AG09309 (cell line): ENCODE results near the gene DHX29.
A peak's percentile ranks its signal among the peaks of the same experiment; 100 is the strongest.

ENCODE experiments used
- DNase-seq: peaks from one replicate; pipeline ENCODE4 v3.0.0-alpha.2; 2010; ENCODE audit warnings: low read depth
- H3K4me3 ChIP-seq: 2 replicates; pipeline ENCODE4 v1.5.1; 2011; ENCODE audit warnings: mild to moderate bottlenecking, low read depth, low read length, moderate library complexity; ENCODE audit not compliant: control insufficient read depth
- CTCF ChIP-seq: IDR thresholded peaks from 2 replicates; pipeline ENCODE4 v1.5.1; 2011; ENCODE audit warnings: mild to moderate bottlenecking, low read depth, low read length, inconsistent platforms; ENCODE audit not compliant: insufficient read depth, control insufficient read depth; ENCODE audit errors: missing control alignments

DHX29 gene

GRCh38 chr5:55227664-55228430, 79.6 kb downstream of the DHX29 start:
- no peak for TF ChIP-seq CTCF
- peak overlapping the region; percentile 47 for H3K4me3 ChIP-seq
- no peak for DNase-seq

- no peak for DNase-seq
Observed at GRCh38 chr5:55226934-55227663, 80.4 kb downstream of the DHX29 start, which contains the start of gene MCIDAS. TSS of gene MCIDAS (minus strand) at chr5:55227315. CDS start at chr5:55227138, 177 bp downstream.

GRCh38 chr5:55226027-55226933, 81.2 kb downstream of the DHX29 start:
- H3K4me3 ChIP-seq: peak overlapping the region; percentile 47
- no peak for DNase-seq
- peak; percentile 74 for TF ChIP-seq CTCF

More at GRCh38 chr5:55226934-55227663, 80.4 kb downstream of the DHX29 start, which contains the start of gene MCIDAS:
- peak within 1 kb of the TSS; percentile 47 for H3K4me3 ChIP-seq
- TF ChIP-seq CTCF: peak; percentile 14

GRCh38 chr5:55225346-55225745, 82.1 kb downstream of the DHX29 start:
- H3K4me3 ChIP-seq: no peak overlapping the region
- TF ChIP-seq CTCF: no peak
- DNase-seq: no peak

- no peak for DNase-seq
- TF ChIP-seq CTCF: no peak
- no peak overlapping the region for H3K4me3 ChIP-seq
Observed at GRCh38 chr5:55223812-55224240, 83.7 kb downstream of the DHX29 start.
